SKM-1 treated with dmso at 0.1 percent for 144 hours (cell line): ENCODE measurements around the gene TNRC6C.
"Not testable (repeated sequence)": the region's sequence is repeated elsewhere in the genome, so short reads cannot be mapped to it uniquely, and the experiment has no call there.

Source experiments
- DNase-seq: peaks from one replicate; lab custom pipeline; 2025; ENCODE audit not compliant: unreplicated experiment; lab: John Stamatoyannopoulos, UW

Gene TNRC6C

DNA sequence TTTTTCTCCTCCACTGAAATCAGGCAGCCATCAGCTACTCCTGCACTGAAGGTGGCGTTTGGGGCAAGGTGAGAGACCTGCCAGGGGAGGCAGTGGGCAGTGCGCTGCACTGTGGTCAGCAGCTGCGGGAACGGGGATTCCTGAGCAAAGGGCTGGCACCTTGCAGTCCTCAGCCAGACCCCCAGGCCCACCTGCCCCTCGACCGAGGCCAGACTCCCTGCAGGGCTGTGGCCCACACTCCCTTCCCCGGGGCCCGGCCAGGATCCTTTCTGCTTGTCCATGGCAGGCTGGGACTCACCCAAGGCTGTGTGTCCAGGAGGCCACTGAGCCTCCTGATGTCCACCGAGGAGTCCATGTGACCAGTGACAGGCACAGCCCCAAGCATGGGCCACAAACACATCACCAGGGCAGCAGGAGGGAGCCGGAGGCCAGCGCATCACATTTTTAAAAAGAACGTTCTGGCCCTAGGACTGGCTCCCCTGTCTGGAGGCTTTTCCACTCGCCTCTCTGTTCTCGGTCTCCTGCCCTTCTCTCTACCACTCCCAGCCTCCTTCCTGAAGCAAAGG, 28.5 kb upstream of the TNRC6C start:
- no peak for DNase-seq

DNA sequence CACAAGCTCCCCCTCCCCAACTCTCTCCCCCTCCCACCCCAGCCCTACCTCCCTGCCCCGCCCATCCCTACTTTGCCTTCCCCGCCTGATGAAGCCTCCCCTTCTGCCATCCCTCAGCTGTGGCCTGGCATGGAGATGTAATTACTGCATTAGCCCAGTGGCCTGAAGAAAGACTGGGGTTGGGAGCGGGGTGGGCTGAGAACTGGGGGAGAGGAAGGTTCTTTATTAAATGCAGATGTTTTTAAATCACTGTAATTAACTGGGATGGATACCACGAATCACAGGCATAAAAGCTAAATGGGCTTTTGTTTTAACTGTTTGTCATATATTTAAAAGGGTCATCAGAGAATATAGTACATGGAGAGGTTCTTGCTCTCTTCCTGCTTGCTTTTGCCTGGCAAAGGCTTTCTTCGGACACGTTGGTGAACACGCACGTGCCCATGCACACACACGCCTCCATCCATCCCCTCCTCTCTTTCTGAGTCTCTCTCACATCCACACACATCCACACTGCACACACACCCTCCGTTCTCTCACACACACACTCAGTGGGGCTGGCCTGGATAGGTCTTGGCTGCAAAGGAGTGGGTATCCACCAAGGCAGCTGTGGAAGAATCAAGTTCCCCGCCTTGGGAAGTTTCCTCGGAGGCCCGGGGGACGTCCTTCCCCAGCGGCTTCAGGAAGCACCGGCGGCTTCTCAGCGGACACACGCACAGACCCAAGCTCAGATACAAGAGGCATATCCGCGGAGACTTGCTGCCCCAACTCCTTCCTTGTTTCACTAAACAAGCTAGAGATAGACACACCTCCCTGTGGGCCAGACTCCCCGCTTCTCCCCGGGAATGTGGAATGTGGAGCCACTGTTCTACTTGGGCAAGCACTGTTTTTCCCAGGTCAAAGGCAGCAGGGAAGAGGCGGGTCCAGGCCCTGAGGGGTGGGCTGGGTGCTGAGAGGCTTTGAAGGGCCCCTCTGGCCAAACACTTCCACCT, 27.4 kb upstream of the TNRC6C start:
- DNase-seq = no peak

DNA sequence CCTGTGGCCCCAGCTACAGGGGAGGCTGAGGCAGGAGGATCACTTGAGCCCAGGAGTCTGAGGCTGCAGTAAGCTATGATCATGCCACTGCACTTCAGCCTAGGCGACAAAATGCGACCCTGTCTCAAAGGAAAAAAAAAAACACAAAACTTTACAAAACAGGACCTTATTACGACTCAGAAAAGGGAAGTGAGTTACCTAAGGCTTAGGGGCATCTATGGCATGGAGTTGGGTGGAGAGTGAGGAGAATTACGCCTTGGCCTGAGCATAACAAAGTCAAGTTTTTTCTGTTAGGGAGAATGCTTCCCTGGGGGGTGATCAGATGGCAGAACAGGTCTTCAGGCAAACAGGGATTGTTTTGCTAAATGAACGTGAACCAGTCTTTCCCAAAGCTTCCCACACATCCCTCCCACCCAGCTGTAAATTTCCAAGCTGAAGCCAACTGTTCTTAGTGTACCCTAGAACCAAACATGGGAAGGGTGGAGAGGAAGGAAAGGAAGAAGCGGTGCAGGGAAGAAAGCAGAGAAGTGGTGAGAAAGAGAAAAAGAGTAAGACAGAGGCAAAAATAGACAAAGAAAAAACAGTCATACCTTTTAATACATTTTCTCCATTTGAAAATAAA, 24.6 kb upstream of the TNRC6C start:
- DNase-seq = no peak

DNA sequence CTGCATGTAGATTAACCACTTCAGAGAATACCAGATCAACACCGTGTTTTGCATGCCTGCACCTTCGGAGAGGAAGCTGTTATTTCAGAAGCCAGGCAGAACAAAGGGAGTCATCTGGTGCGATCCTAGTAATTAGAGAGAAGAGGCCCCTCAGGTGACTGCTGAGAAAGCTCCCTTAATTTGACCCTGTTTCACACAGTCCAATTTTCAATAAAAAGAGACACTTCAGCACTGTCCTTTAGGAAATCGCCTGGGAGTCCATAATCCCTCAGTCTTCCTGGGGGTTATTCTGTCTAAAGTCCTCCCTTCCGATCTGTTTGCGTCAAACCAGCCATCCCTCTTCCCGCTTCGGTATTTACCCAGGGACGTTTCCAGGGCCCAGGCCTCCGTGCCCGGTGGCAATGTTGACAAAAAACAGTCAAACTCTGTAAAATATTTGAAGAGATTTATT, 23.4 kb upstream of the TNRC6C start:
- DNase-seq = no peak

DNA sequence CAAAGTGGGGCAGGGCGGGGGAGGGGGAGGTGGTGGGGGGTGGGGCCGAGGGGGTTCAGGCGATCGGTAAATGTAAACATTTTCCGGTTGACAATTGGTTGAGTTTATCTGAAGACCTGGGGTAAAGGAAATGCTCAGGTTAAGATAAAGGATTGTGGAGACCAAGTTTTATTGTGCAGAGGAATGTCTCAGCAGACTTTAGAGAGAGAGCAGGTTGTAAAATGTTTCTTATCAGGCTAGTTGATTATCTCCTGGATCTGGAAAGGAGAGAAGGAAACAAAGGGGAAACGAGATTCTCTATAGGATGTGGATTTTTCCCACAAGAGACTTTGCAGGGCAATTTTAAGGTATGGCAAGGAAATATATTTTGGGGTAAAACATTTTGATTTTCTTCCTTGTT, 22.8 kb upstream of the TNRC6C start:
- not testable (repeated sequence) for DNase-seq

DNA sequence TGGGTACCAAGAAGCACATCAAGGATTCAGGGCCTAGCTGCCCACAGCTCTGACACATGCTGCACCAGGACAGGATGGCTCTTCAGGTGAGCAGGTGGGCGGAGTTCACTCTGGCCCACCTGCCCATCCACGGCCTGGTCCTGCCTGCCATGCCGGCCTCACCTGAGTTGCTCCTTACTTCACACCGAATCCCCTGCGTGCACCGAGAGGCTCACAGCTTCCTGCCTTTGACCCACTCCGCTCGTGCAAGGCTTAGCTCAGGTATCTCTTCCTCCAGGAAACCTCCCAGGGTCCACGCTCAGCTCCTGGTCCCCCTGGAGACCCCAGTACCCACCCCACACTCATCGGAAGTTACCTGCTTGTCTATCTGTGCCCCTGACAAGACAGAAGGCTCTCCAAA, 21.6 kb upstream of the TNRC6C start:
- DNase-seq = no peak

DNA sequence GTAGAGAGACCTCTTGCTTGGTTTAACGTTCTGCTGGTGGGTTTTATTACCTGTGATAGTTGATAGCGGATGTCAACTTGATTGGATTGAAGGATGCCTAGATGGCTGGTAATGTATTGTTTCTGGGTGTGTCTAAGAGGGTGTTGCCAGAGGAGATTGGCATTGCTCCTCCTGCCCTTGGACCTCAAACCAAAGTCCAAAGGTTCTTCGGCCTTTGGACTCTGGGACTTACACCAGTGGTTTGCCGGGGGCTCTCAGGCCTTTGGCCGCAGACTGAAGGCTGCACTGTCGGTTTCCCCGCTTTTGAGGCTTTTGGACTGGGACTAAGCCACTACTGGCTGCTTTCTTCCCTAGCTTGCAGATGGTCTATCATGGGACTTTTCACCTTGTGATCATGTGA, 17.5 kb upstream of the TNRC6C start:
- DNase-seq = no peak

DNA sequence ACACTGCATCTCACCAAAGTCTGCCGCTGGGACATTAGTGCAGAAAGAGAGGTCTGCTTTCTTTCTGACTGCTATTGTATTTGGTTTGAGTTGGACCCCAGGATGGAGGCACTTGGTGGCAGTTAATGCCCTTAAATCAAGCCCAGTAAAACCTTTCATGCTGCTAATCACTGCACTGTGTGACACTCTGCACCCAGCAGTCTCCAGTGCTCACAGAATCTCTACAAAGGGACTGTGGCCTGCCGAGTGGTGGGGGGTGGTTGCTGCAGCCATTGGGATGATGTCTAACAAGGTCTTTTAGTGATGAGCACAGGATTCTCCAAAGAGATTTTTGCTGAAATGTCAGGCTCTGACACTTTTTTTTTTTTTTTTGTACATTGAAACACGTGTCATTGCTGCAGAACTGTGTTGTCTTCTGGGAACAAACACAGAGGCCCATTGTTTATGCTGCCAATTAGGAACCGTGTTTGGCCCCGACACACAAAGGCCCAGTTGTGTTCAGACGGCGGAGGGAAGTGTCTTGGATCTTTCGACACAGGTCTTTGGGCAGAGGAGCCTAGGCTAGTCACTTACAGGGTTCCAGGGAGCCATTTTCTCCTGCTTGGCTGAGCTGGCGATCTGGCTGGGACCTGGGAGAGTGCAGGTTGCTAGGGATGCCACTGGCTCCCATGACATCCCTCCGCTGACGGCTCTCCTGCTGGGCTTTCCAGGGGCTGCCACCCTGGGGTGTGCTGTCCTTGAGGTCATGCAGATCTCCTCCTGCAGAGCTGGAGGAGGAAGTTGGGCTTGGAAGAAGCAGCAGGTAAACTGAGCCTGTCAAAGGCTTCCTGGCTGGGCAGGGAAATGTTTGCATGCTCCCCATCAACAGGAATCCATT, 16.2 kb upstream of the TNRC6C start:
- DNase-seq = no peak

DNA sequence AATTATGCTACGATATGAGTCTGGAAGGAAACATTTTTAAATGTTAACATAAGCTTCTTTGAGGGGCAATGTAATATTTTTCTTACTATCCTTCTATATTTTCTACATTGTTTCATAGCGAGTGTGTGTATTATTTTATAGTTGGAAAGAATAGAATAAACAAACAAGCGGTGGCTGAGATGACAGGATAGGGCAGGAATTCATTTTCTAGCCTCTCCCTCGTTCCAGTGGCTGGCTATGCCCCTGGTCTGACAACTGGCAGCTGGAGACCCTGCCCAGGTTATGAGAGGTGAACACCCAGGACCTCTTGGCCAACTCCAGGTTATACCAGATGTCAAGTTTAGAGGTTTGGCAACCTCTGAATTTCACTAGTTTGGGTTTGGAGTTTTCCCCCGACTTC, 14.5 kb upstream of the TNRC6C start:
- DNase-seq = no peak

DNA sequence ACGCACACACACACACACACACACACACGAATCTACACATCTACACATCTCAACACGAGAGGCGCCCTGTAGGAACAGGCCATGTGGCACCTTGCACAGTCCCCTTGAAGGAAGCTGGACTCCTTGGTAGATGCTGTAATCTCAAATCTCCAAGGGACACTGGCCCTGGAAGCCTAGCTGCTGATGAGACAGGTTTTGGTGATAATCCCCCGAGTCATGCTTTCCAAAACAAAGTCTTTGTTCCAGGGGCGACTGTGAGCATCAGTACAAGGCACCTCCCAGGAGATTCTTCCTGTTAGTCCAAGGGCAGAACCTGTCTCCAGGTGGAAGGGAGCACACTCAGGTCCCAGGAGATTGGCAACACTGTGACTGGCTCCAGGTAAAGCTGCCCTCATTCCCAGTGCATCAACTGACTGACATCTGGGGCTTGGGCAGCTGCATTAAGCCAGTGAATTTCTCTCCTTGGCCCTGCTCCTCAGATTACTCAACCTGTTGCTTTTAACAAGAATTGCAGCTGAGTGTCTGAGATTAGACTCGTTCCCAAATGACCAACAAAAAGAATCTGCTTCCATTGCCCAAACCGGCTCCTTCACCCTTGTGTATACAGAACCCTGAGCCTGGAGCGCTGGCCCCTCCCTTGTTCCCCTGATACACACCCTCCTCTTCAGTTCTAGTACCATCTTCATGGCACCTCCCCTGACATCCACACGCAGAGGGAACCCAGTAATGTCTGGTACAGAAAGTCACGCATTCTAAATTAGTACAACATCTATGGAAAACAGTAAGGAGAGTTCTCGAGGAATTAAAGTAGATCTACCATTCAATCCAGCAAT, 13.9 kb upstream of the TNRC6C start:
- DNase-seq = no peak

DNA sequence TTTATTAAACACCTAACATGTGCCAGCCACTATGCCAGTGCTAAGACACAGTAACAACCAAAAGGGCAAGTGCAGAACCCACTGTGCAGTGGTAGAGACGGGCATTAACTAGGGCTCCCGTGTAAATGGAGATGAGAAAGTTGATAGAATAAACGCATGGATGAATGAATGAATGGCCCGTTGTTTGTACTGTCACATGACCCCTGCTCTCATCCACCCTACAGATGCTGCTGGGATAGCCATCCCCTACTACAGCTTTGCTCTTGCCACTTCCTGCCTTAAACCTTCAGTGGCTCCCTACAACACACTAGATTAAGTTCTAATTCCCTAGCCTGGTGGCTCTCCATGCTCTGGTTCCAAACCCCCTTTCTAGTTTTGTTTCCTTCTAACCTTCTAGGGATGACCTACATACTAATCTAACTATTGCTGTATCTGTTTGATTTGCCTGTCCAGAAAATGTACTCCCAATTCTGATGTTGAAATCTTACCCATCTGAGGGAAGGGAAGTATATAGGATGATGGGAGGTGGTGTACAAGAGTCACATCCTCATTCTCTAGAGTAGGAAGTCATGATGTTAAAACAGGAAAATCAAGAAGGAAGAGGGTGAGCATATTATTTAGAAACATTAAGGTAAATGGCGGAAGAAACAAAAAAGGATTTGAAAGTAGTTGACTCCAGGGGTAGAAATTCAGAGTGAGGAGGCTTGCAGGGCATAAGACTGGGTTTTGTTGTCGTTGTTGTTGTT, 11.4 kb upstream of the TNRC6C start:
- no peak for DNase-seq

DNA sequence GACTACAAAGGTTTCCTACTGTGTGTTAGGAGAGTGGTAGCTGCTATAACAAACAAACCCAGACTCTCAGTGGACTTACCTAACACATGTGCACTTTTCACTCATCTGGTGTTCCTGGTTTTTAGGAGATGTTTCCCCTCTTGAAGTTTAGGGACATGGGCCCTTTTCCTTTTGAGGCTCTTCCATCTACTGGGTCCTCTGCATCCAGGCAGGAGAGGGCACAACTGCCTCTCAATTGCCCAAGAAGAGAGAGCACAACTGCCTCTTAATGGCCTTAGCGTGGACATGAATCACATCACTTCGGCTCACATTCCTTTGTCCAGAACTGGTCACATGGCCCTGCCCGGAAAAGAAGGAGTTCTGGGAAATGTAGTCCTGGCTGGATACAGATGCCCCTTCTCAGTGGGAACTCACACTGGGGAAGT, 9.8 kb upstream of the TNRC6C start:
- DNase-seq = no peak

DNA sequence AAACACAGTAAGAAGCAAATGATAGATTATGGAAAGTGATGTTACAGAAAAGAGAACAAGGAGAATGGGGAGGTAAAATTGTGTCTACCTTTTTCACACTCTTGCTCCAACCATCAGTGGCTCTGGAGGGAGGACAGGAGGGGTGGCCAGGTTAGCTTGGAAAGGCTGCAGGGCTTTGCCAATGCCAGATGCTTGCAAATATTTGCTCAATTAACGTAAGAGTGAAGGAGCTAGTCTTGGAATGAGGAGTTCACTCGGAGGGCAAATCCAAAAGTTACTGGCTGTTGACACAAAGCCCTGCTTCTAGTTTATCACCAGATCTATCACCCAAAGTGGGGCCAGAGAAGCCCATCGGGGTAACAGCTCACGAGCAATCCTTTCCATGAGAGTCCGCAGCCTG, 7.4 kb upstream of the TNRC6C start:
- no peak for DNase-seq

DNA sequence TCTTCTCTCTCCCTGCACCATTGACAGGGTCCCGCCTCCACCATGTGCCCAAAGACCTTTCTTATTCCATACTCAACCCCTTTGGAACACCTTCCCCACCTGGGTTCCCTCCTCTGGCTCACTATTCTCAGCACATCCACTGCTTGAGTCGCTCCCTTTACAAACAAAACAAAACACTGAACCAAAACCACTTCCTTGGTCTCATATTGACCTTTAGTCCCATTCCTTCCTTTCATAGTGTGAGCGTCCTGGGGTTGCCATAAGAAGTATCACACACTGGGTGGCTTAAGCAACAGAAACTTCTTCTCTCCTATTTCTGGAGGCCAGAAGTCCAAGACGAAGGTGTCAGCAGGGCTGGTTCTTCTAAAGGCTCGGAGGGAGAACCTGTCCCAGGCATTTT, 6.1 kb upstream of the TNRC6C start:
- no peak for DNase-seq

DNA sequence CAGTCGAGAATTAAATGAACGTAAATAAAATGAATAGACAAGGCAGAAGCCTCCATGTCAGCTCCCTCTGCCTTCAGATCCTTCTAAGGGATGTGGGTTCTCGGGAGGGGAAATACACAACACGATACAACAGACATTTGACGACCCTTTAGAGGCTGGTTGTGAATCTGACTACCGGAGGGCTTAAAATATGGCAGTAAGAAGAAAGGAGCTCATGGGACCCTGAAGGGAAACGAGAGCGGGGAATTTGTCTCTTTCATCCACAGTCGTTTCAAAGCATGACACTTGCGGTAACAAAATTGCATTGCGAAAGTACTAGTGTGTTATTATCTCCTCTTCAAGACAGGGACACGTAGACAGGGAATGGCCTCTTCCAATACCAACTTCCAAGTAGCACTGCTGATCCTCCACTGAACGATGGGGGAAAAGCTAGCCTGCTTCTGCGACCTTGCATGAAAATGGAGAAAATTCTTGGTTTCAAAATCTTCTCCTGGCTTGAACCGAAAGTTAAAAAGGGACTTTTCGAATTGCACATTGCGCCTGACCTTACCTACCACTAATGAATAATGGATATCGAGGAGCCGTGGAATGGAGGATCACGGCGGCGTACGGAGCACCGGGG, 1.2 kb upstream of the TNRC6C start:
- DNase-seq = peak; percentile 19

DNA sequence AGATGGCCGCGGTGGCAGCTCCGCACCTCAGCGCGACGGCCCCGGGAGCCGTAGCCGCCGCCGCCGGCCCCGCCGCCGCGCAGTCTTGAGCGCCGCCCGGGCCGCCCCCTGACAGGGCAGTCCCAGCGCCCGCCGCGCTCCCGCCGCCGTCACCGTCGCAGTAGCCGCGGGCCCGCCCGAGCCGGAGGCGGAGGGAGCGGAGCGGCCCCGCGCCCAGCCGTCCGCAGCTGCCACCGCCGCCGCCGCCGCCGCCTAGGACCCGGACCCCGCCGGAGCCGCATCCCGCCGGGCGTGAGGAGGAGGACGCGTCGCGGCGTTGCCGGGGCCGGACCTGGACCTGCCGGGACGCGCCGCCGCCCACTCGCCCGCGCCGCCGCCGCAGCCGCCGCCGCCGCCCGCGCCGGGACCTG, 218 bp downstream of the TNRC6C start:
- DNase-seq = no peak

DNA sequence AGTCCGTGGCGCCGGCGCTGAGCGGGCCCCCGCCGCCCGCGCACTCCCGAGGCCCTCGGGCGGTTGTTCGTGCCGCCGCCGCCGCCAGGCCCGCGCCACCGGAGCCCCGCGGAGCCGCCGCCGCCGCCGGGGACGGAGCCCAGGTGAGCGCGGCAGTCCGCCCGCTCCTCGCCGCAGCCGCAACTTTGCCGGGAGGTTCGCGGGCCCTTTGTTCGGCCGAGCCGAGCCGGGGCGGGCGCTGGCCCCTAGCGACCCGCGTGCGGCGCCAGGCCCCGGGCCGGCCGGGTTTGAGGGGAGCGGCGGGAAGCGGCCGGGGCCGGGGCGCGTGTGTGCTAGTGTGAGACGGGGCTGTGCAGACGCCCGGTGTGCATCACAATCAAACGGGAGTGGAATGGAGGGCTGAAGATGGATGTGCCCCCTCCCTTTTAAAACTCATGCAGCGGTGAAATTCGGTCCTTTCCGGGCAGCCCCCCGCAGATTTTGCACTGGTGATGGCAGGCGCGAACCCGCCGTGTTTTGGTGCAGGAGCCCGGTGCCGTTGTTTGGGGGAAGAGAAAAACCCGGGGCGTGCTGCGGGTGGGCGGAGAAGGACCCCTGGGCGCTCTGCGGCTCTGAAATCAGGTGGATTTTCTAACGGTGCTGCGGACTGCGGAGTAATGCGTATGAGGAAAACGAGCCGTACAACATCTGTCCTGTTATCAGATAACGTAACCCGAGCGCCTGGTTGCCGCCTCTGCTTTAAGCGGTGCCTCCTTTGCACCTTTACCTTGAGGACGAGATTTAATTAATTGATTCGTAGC, 823 bp downstream of the TNRC6C start:
- DNase-seq = no peak

DNA sequence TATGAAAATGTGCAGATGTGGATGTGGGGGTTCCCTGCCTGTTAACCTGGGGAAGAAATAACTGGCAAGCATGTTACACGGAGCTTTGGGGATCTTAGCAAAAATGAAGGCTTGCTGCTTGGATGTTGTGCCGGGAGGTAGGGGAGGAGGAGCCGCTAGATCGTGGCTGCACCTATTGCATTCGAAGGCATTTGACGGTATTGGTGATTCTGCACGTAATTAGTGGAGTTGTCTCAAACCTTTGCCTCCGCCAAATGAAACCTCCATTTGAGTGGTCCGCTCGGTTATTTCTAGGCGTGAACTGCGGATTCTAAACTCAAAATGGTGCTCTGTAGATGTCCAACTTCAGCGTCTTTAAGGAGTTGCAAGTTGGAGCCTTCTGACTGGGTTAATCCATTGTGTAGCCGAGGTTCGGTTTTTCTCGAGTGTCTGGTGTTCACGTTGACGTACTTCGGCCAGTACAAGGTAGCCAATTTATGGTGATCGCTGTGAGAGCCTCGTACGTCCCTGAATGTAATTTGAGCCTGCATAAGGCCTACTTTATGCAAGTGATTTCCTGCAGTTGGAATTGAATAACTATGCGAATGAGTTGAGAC, 1.5 kb downstream of the TNRC6C start:
- DNase-seq = no peak
